Brain microvascular endothelial cell (primary cell): ENCODE measurements around the gene ESPN.
"Not testable (repeated sequence)": the region's sequence is repeated elsewhere in the genome, so short reads cannot be mapped to it uniquely, and the experiment has no call there.

Experiments
- DNase-seq: peaks from one replicate; pipeline ENCODE4 v3.0.0-alpha.2; 2020
- H3K27ac ChIP-seq: fragments of 250-450 bp; sonication (Bioruptor Pico); 2 replicates; pipeline ENCODE4 v1.5.1; 2020; ENCODE audit warnings: mild to moderate bottlenecking, moderate library complexity
- H3K27me3 ChIP-seq: fragments of 250-450 bp; sonication (Bioruptor Pico); replicated peaks from 2 replicates; pipeline ENCODE4 v1.5.1; 2020; ENCODE audit warnings: mild to moderate bottlenecking
- H3K36me3 ChIP-seq: fragments of 250-450 bp; sonication (Bioruptor Pico); replicated peaks from 2 replicates; pipeline ENCODE4 v1.5.1; 2020; ENCODE audit warnings: mild to moderate bottlenecking
- H3K4me3 ChIP-seq: 2 replicates; pipeline ENCODE4 v1.5.1; 2011; ENCODE audit warnings: low read depth, mild to moderate bottlenecking, control low read depth, low read length, moderate library complexity
- CTCF ChIP-seq: IDR thresholded peaks from 2 replicates; pipeline ENCODE4 v1.5.1; 2011; ENCODE audit warnings: low read depth, mild to moderate bottlenecking, moderate library complexity, low read length, control low read depth, inconsistent platforms; ENCODE audit errors: missing control alignments
- in situ Hi-C: cut with HindIII; loops from 2 replicates; pipeline ENCODE4 v1.10.0; 2017; ENCODE audit warnings: low sequenced_read_pairs, low pct_ligation_motif_present

Gene ESPN

GRCh38 chr1:6447818-6448748, 23.5 kb downstream of the ESPN start:
- no peak for DNase-seq
- Histone ChIP-seq H3K4me3 (no peak overlapping the region), H3K27me3 (peaks cover 61% of the 10 kb centered on the region), H3K27ac (no peak overlapping the region), H3K36me3 (no peaks in the 10 kb centered on the region)
- in situ Hi-C loops = no loop called here
- peak; percentile 20 for TF ChIP-seq CTCF

GRCh38 chr1:6448749-6449631, 24.4 kb downstream of the ESPN start:
- TF ChIP-seq CTCF = peak; percentile 21

GRCh38 chr1:6450005-6450450, 25.5 kb downstream of the ESPN start:
- Histone ChIP-seq H3K4me3 (no peak overlapping the region), H3K36me3 (no peaks in the 10 kb centered on the region), H3K27ac (no peak overlapping the region), H3K27me3 (peaks cover 81% of the 10 kb centered on the region)
- no peak for TF ChIP-seq CTCF
- DNase-seq = no peak
- in situ Hi-C loops = no loop called here

More at GRCh38 chr1:6448749-6449631, 24.4 kb downstream of the ESPN start:
- no peaks in the 10 kb centered on the region for H3K36me3 ChIP-seq
- H3K27ac ChIP-seq = no peak overlapping the region
- in situ Hi-C loops = no loop called here
- DNase-seq = no peak
- H3K27me3 ChIP-seq = peaks cover 70% of the 10 kb centered on the region
- H3K4me3 ChIP-seq = no peak overlapping the region

GRCh38 chr1:6450486-6450885, 25.9 kb downstream of the ESPN start:
- H3K4me3 ChIP-seq, in situ Hi-C loops, H3K36me3 ChIP-seq, DNase-seq, H3K27ac ChIP-seq: not testable (repeated sequence)
- H3K27me3 ChIP-seq = peaks cover 85% of the 10 kb centered on the region

GRCh38 chr1:6450943-6451373, 26.4 kb downstream of the ESPN start:
- DNase-seq = no peak
- H3K27me3 ChIP-seq = peaks cover 90% of the 10 kb centered on the region
- TF ChIP-seq CTCF = no peak
- no peak overlapping the region for H3K4me3 ChIP-seq
- no peaks in the 10 kb centered on the region for H3K36me3 ChIP-seq
- in situ Hi-C loops = no loop called here
- H3K27ac ChIP-seq = no peak overlapping the region

GRCh38 chr1:6453895-6454855, 29.6 kb downstream of the ESPN start:
- in situ Hi-C loops, H3K36me3 ChIP-seq, H3K4me3 ChIP-seq, DNase-seq, H3K27ac ChIP-seq: not testable (repeated sequence)
- H3K27me3 ChIP-seq = peaks cover 68% of the 10 kb centered on the region
